Glomerular endothelial cell (primary cell): Measurements from ENCODE around the gene RAB6A. TPM values are rescaled to one million over a fixed set of nuclear protein-coding genes. Genes with fewer than 3 reads are reported as not detected.
"Not testable (repeated sequence)": the region's sequence is repeated elsewhere in the genome, so short reads cannot be mapped to it uniquely, and the experiment has no call there.

Experiments
- DNase-seq: peaks from one replicate; pipeline ENCODE4 v3.0.0-alpha.2; 2011; ENCODE audit warnings: low read depth, low spot score; ENCODE audit errors: extremely low read depth
- total RNA-seq: library from RNA; depleted of rRNA; stranded (reverse); fragments of >200 nt; gene quantifications from 2 replicates; pipeline ENCODE4 v1.2.3, GENCODE V29; 2015

Gene RAB6A
- total RNA-seq, 1 donor from 2014 or later, result 235 TPM

DNA sequence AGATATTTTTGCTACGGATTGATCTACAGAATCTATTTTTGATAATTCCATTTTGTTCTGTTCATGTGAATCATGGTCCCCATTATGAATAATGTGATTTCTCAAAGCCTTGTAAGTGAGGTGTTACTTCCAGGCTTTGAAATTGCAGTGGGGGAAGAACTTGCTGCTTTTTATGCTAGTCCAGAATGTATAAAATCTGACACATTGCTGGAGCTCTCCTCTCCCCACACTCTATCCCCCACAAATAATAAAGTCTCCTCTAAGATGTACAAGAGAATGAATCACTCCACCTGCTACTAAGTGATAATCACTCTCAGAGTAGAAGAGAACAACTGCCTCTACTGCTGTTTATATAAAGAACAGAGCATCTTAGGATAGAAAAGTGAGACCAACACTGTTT, 5.9 kb upstream of the RAB6A start:
- no peak for DNase-seq

- DNase-seq, result no peak
These were observed 1.9 kb upstream of the RAB6A start for GRCh38 chr11:73762732-73763131.

DNA sequence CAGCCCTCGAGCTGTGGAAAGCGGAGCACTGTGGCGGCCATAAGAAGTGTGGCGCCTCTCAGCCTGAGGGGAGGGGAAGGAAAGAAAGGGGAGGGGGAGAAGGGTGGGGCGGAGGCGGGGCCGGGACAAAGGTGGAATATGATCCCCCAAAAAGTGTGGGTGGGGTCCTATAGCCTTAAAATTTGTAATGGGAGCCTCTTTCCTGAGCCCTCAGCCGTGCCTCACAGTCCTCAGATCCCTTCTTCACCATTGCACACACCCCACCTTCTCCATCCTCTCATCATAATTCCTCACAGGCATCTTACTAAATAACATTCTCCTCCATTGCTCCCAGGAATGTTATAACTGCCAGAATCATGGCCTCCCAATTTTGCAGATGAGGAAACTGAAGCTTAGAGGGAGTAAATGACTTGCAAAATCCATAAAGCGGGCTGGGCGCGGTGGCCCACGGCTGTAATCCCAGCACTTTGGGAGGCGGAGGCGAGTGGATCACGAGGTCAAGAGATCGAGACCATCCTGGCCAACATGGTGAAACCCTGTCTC, 600 bp upstream of the RAB6A start:
- no peak for DNase-seq

GRCh38 chr11:73760135-73760678, 667 bp downstream of the RAB6A start:
- no peak for DNase-seq

DNA sequence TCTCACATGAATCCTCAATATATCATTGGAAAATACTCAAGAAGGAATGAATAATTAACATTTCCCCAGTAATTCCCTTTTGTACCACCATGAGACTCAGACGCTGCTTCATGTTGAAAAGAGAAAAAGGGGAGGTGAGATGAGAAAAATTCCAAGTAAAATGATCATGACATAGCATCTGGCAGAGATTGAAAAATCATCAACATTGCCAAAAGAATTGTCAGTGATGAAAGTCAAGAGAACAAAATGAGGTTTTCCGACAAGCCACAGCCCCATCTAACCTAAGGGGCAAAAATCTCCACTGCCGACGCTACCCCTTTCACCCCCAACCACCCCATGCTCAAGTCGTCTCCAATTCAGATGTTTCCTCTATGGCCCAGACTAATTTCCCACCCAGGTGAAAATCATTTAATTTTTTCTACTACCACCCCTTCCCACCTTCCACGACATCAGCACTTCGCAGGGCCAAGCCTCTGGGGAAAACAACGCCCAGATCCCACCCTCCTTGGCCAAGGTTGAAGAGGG, 1.2 kb downstream of the RAB6A start:
- no peak for DNase-seq

DNA sequence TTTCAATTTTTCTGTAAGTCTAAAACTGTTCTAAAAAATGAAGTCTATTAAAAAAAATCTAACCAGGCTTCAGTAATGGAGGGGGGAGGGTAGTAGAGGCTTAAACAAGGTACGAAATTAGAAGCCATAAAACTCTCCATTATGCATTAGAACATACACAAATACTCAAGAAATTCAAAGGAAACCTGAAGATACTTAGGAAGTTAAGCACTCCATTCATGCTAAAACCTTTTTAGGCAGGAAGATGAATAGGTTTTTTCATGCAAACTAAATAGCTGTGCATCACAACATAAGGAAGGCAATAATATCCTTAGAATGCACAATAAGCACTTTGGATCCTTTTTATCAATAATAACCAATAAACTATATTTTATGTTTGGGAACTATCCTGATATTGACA, 2.4 kb downstream of the RAB6A start:
- DNase-seq, result no peak

GRCh38 chr11:73757598-73757997, 3.3 kb downstream of the RAB6A start:
- no peak for DNase-seq

DNA sequence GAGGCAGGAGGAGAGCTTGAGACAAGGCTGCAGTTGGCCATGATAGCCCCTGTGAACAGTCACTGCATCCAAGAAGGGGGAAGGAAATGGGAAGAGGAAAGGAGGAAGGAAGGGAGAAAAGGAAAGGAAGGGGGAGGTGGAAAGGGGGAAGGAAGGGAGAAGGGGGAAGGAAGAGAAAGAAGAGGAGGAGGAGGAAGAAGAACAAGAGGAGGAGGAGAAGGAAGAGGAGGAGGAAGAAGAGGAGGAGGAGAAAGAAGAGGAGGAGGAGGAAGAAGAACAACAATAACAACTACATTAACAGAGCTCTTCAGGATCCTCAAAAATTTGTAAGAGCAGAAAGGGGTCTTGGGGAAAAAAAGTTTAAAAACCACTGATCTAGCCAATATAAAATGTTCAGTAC, 5.2 kb downstream of the RAB6A start:
- no peak for DNase-seq

GRCh38 chr11:73753938-73754337, 6.9 kb downstream of the RAB6A start:
- DNase-seq, result no peak

- DNase-seq, result no peak
These were observed 8.0 kb downstream of the RAB6A start for GRCh38 chr11:73752903-73753302.

DNA sequence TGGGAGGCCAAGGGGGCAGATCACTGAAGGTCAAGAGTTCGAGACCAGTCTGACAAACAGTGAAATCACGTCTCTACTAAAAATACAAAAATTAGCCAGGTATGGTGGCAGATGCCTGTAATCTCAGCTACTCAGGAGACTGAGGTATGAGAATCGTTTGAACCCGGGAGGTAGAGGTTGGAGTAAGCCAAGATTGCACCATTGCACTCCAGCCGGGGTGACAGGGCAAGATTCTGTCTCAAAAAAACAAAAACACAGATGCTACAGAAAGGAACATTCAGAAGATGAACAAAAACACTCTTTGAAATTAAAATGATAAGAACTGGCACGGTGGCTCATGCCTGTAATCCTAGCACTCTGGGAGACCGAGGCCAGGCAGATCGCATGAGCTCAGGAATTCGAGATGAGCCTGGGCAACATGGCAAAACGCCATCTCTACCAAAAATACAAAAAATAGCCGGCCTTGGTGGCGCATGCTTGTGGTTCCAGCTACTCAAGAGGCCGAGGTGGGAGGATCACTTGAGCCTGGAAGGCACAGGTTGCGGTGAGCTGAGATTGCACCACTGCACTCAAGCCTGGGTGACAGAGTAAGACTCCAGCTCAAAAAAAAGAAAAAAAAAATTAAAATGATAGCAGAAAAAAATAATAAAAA, 8.5 kb downstream of the RAB6A start:
- no peak for DNase-seq

DNA sequence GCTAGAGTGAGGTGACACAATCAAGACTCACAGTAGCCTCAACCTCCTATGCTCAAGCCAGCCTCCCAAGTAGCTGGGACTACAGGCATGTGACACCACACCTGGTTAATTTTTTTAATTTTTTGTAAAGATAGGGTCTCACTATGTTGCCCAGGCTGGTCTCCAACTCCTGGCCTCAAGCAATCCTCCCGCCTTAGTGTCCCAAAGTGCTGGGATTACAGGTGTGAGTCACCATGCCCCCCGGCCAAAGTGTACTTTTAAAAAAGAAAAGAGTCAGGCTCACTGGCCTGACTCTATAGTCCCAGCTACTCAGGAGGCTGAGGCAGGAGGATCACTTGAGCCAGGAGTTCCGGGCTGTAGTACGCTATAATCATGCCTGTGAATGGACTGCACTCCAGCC, 10.0 kb downstream of the RAB6A start:
- not testable (repeated sequence) for DNase-seq

DNA sequence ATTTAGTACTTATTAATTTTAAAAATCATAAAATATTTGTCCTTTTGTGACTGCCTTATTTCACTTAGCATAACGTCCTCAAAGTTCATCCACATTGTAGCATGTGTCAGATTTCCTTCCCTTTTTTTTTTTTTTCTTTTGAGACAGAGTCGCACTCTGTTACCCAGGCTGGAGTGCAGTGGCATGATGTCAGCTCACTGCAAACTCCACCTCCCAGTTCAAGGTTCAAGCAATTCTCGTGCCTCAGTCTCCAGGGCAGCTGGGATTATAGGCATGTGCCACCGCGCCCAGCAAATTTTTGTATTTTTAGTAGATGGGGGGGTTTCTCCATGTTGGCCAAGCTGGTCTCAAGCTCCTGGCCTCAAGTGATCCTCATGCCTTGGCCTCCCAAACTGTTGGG, 10.6 kb downstream of the RAB6A start:
- no peak for DNase-seq

DNA sequence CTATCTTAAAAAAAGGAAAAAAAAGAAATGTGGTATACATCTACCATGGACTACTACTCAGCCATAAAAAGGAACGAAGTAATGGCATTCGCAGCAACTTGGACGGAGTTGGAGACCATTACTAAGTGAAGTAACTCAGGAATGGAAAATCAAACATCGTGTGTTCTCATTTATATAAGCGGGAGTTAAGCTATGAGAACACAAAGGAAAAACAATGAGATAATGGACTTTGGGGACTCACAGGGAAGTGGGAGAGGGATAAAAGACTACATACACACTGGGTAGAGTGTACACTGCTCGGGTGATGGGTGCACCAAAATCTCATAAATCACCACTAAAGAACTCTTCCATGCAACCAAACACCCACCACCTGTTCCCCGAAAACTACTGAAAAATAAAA, 11.8 kb downstream of the RAB6A start:
- no peak for DNase-seq

- DNase-seq, result no peak
These were observed 12.6 kb downstream of the RAB6A start for GRCh38 chr11:73748300-73748699.

DNA sequence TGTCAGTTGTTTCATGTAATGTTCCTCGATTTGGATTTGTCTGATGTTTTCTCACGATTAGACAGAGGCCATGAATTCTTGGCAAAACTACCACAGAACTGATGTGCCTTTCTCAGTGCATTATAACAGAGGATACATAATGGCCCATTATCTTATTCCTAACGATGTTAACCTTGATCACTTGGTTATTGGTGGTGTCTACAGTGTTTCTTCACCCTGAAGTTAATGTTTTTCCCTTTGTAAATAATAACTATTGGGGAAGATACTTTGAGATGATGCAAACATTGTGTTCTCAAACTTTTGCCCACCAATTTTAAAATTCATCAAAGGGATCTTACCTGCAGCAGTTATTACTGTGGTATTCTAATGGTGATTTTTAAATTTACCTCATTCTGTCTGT, 13.1 kb downstream of the RAB6A start:
- no peak for DNase-seq

- DNase-seq, result no peak
These were observed 14.2 kb downstream of the RAB6A start for GRCh38 chr11:73746701-73747100.

DNA sequence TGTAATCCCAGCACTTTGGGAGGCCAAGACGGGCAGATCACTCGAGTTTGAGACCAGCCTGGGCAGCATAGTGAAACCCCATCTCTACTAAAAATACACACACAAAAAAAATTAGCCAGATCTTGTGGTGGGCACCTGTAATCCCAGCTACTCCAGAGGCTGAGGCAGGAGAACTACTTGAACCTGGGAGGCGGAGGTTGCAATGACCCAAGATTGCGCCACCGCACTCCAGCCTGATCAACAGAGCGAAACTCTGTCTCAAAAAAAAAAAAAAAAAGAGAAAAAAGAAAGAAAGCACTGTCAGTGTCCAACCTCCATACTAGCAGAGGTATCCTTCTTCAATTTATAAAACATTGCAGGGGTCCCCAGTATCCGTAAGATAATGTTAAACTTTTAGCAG, 17.8 kb downstream of the RAB6A start:
- no peak for DNase-seq

GRCh38 chr11:73735959-73736358, 24.9 kb downstream of the RAB6A start:
- not testable (repeated sequence) for DNase-seq

GRCh38 chr11:73734993-73735392, 25.9 kb downstream of the RAB6A start:
- DNase-seq, result no peak

DNA sequence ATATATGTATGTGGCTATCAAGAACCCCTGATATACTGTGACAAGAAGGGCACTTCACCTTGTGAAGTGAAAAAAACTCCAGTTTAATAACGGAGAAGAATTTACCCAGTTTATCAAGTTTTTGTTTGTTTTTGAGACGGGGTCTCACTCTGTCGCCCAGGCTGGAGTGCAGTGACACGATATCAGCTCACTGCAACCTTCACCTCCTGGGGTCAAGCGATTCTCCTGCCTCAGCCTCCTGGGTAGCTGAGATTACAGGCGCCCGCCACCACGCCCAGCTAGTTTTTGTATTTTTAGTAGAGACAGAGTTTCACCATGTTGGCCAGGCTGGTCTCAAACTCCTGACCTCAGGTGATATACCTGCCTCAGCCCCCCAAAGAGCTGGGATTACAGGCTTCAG, 26.9 kb downstream of the RAB6A start:
- not testable (repeated sequence) for DNase-seq

- DNase-seq, result not testable (repeated sequence)
These were observed 27.9 kb downstream of the RAB6A start for GRCh38 chr11:73732936-73733335.
